Right lobe of liver (tissue), 6 donors: ENCODE data around the gene HNRNPLL. TPM values are rescaled to one million over a fixed set of nuclear protein-coding genes. Genes with fewer than 3 reads are reported as not detected.
"Not testable (repeated sequence)": the region's sequence is repeated elsewhere in the genome, so short reads cannot be mapped to it uniquely, and the experiment has no call there.

ENCODE experiments used
- ATAC-seq, 4 donors: fragments of 200-7000 bp; cut with Tn5 transposase; one replicate each; pipeline ENCODE4 v1.9.1; 2020; ENCODE audit warnings: mild to moderate bottlenecking in 4 of 4, moderate library complexity in 4 of 4
- DNase-seq, 3 donors: peaks; one replicate each; pipeline ENCODE4 v3.0.0-alpha.2; 2020
- H3K27ac ChIP-seq, 3 donors: fragments of 200-600 bp; one replicate each; pipeline ENCODE4 v1.8.0; 2022
- H3K27me3 ChIP-seq, 2 donors: fragments of 200-600 bp; one replicate each; pipeline ENCODE4 v1.8.0; 2022
- H3K36me3 ChIP-seq, 4 donors: fragments of 200-600 bp; sonication (generic) in 1 of 4; one replicate each; pipeline versions ENCODE4 v1.5.1 to v1.8.0; 2017 to 2022; ENCODE audit warnings: control low read depth in 1 of 4
- H3K4me1 ChIP-seq, 4 donors: fragments of 200-600 bp; sonication (generic) in 1 of 4; one replicate each; pipeline versions ENCODE4 v1.5.1 to v1.8.0; 2017 to 2022; ENCODE audit warnings: control low read depth in 1 of 4
- H3K4me3 ChIP-seq, 3 donors: fragments of 200-600 bp; one replicate each; pipeline ENCODE4 v1.8.0; 2022
- H3K9me3 ChIP-seq, 4 donors: fragments of 200-600 bp; sonication (generic) in 1 of 4; one replicate each; pipeline versions ENCODE4 v1.5.1 to v1.8.0; 2017 to 2022; ENCODE audit warnings: control low read depth in 1 of 4
- POLR2A ChIP-seq: fragments of 450-650 bp; IDR thresholded peaks from one replicate; pipeline ENCODE4 v1.6.1; 2017; ENCODE audit warnings: antibody characterized with exemption, mild to moderate bottlenecking
- WGBS: methylation state at CpG from one replicate; pipeline ENCODE4 v1.1.6; 2018; ENCODE audit warnings: low coverage, low lambda C conversion rate; ENCODE audit not compliant: insufficient coverage; ENCODE audit errors: missing lambda C conversion rate; 5-methylcytosine and 5-hydroxymethylcytosine counted together
- intact Hi-C, 2 donors: fragments of 100-400 bp; cut with DNase I; formaldehyde crosslinking; loops; one replicate each; pipeline versions ENCODE4 v1.11.2 to v1.14.1; 2022
- total RNA-seq, 6 experiments: library from RNA; depleted of rRNA in 2 of 6; stranded (reverse); fragments of >200 nt in 2 of 6; fragmentation: NEBNext Ultra II Directional in 3 of 6; extraction: Animal tissue kit (Norgen Biotek cat#: 25700) in 3 of 6; gene quantifications; one replicate each; pipeline versions ENCODE4 v1.1.0 to v1.2.4, GENCODE V29; 2016 to 2023
- TF ChIP-seq, protein P1 (sequence below), 4 donors: fragments of 200-600 bp in 3 of 4; fragments of 450-650 bp in 1 of 4; IDR thresholded peaks; one replicate each; pipeline versions ENCODE4 v1.5.1 to v1.8.0; 2016 to 2022; ENCODE audit warnings: antibody characterized with exemption in 4 of 4, mild to moderate bottlenecking in 2 of 4
- donor health status: DM: no; HTN: yes; CAD: no.
- donor health status: DM: no; HTN: no; CAD: no.
- donor health status: DM: no; HTN: no; CAD: no.
- donor health status: DM: no; HTN: yes; CAD: no.
- donor health status: DM: no; HTN: yes; CAD: no.

Gene HNRNPLL
- total RNA-seq, 6 experiments from 2014 or later, result 9.2 to 15.9 (median 13.9) TPM

DNA sequence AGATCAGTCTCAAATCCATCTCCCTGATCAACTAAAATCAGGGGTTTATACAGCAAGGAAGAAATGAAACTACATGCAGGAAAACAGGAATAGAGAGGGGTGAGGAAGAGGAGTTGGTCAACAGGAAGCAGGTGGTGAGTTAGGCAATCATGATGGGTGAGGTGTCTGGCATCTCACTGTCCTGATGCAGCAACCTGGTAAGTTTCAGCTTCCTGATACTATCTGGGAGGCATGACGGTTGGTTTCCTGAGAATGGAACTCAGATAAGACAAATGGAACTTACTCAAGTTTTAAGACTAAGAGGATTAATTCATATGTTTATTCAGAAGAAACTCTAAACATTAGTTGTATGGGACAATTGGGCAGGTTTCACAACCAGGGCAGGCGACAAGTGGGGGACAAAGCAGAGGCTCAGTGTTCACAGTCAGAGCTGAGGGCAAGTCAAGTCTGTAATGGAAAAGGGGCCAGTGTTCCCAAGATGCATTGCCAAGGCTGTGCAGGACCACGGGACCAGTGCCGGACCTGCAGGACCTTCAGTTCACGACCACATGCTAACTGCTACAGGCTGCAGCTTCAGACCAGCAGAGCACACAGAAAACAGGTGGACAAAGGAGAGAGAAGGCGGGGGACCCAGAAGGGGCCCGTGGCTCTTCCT, 45.5 kb upstream of the HNRNPLL start:
- Histone ChIP-seq H3K4me3 (no peak overlapping the region), H3K36me3 (no peaks in the 10 kb centered on the region), H3K27ac (no peak overlapping the region), H3K4me1 (no peaks in the 10 kb centered on the region), H3K27me3 (no peaks in the 10 kb centered on the region), H3K9me3 (no peaks in the 10 kb centered on the region)
- WGBS, result 49% methylated on average over 3 of the region's 7 CpGs
- intact Hi-C loops, result no loop called here
- no peak for TF ChIP-seq POLR2A
- TF ChIP-seq, protein P1, sequence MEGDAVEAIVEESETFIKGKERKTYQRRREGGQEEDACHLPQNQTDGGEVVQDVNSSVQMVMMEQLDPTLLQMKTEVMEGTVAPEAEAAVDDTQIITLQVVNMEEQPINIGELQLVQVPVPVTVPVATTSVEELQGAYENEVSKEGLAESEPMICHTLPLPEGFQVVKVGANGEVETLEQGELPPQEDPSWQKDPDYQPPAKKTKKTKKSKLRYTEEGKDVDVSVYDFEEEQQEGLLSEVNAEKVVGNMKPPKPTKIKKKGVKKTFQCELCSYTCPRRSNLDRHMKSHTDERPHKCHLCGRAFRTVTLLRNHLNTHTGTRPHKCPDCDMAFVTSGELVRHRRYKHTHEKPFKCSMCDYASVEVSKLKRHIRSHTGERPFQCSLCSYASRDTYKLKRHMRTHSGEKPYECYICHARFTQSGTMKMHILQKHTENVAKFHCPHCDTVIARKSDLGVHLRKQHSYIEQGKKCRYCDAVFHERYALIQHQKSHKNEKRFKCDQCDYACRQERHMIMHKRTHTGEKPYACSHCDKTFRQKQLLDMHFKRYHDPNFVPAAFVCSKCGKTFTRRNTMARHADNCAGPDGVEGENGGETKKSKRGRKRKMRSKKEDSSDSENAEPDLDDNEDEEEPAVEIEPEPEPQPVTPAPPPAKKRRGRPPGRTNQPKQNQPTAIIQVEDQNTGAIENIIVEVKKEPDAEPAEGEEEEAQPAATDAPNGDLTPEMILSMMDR (IDR thresholded peaks at IDR 0.05), result no peak
- no peak for DNase-seq
- ATAC-seq, result peak in 1 of 4 donors; percentile 64

DNA sequence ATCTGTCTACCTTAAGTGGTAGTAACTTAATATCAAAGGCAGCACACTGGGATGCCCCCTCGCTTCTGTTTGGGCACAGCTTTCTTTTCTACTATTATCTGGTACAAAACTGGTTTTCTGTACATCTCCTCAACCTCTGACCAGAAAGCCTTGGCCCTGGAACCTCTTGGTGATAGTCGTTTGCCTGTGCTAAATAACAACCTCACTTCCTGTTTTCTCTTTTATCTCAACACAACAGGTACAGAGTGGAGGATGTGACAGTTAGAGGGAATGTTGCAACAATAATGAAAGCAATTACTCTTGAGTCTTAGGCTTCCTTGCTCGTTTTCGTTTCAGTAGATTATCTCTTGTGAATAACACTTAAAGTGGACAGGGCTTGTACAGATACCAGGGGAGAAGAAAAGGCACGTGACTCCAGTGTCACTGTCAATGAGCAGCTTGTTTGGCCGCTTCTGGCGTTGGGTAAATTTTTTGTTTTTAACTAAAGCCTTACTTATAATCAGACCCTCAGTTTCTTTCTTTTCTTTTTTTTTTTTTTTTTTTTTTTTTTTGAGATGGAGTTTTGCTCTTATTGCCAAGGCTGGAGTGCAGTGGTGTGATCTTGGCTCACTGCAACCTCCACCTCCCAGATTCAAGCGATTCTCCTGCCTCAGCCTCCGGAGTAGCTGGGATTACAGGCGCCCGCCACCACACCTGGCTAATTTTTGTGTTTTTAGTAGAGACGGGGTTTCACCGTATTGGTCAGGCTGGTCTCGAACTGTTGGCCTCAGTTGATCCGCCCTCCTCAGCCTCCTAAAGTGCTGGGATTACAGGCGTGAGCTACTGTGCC, 41.2 kb upstream of the HNRNPLL start:
- H3K27ac ChIP-seq, DNase-seq, intact Hi-C loops: not testable (repeated sequence)

DNA sequence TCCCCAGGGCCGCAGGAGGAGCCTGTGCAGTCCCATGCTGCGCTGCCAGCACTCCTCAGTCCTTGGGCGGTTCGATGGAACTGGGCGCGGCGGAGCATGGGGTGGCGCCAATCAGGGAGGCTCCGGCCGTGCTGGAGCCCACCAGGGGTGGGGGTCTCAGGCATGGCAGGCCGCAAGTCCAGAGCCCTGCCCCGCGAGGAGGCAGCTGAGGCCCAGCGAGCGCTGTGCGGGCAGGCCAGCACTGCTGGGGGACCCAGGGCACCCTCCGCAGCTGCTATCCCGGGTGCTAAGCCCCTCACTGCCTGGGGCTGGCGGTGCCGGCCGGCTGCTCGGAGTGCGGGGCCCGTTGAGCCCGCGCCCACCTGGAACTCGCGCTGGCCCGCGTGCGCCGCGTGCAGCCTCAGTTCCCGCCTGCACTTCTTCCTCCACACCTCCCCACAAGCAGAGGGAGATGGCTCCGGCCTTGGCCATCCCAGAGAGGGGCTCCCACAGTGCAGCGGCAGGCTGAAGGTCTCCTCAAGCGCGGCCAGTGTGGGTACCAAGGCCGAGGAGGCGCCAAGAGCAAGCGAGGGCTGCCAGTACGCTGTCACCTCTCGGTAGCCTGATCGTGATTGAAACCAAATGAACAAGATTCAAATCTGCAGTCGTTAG, 40.4 kb upstream of the HNRNPLL start:
- WGBS, result 94% methylated on average over 9 of the region's 45 CpGs
- H3K4me1 ChIP-seq, result no peaks in the 10 kb centered on the region
- TF ChIP-seq, protein P1 (IDR thresholded peaks at IDR 0.05), result no peak
- TF ChIP-seq POLR2A, result no peak
- H3K9me3 ChIP-seq, result no peaks in the 10 kb centered on the region
- no peaks in the 10 kb centered on the region for H3K27me3 ChIP-seq
- no peaks in the 10 kb centered on the region for H3K36me3 ChIP-seq
- no peak overlapping the region for H3K4me3 ChIP-seq
- intact Hi-C loops, result no loop called here
- no peak for DNase-seq
- H3K27ac ChIP-seq, result no peak overlapping the region
- ATAC-seq, result no peak

More for the DNA sequence above, 41.2 kb upstream of the HNRNPLL start:
- H3K36me3 ChIP-seq, H3K4me1 ChIP-seq, H3K9me3 ChIP-seq, ATAC-seq, H3K4me3 ChIP-seq, H3K27me3 ChIP-seq: not testable (repeated sequence)
- 59% methylated on average over 10 of the region's 16 CpGs for WGBS

DNA sequence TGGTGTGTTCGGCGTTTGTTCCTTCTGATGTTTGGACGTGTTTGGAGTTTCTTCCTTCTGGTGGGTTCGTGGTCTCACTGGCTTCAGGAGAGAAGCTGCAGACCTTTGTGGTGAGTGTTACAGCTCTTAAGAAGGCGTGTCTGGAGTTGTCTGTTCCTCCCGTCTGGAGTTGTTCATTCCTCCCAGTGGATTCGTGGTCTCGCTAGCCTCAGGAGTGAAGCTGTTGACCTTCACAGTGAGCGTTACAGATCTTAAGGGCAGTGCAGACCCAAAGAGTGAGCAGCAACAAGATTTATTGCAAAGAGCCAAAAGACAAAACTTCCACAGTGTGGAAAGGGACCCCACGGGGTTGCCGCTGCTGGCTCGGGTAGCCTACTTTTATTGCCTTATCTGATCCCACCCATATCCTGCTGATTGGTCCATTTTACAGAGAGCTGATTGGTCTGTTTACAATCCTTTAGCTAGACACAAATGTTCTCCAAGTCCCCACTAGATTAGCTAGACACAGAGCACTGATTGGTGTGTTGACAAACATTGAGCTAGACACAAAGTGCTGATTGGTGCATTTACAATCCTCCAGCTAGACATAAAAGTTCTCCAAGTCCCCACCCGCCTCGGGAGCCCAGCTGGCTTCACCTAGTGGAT, 39.8 kb upstream of the HNRNPLL start:
- WGBS, result 84% methylated on average over 13 of the region's 14 CpGs
- intact Hi-C loops, ATAC-seq: not testable (repeated sequence)

DNA sequence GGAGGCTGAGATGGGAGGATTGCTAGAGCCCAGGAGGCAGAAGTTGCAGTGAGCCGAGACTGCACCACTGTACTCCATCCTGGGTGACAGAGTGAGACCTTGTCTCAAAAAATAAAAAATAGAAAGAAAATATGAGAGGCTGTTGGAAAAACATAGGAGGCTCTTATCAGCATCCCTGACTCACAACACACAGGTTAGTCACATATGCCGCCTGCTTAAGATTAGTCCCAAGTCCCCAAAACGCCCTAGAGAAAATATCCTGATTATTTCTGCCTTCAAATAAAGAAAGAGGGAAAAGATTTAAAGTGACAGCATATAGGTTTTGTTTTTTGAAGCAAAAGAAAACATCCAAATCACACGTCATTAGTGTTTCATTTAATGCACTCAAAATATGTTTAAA, 33.3 kb upstream of the HNRNPLL start:
- Histone ChIP-seq H3K36me3 (no peaks in the 10 kb centered on the region), H3K27ac (no peak overlapping the region), H3K4me3 (no peak overlapping the region), H3K27me3 (no peaks in the 10 kb centered on the region), H3K9me3 (no peaks in the 10 kb centered on the region), H3K4me1 (no peaks in the 10 kb centered on the region)
- DNase-seq, result no peak
- no peak for ATAC-seq
- WGBS, result 62% methylated on average over 4 of the region's 4 CpGs
- no peak for TF ChIP-seq POLR2A
- TF ChIP-seq, protein P1 (IDR thresholded peaks at IDR 0.05), result no peak
- intact Hi-C loops, result no loop called here

More for the DNA sequence above, 39.8 kb upstream of the HNRNPLL start:
- H3K27ac ChIP-seq, H3K9me3 ChIP-seq, H3K36me3 ChIP-seq, H3K4me3 ChIP-seq, H3K27me3 ChIP-seq, H3K4me1 ChIP-seq, DNase-seq: not testable (repeated sequence)
